ENCODE measurements around the gene CREB3L2.

DNA sequence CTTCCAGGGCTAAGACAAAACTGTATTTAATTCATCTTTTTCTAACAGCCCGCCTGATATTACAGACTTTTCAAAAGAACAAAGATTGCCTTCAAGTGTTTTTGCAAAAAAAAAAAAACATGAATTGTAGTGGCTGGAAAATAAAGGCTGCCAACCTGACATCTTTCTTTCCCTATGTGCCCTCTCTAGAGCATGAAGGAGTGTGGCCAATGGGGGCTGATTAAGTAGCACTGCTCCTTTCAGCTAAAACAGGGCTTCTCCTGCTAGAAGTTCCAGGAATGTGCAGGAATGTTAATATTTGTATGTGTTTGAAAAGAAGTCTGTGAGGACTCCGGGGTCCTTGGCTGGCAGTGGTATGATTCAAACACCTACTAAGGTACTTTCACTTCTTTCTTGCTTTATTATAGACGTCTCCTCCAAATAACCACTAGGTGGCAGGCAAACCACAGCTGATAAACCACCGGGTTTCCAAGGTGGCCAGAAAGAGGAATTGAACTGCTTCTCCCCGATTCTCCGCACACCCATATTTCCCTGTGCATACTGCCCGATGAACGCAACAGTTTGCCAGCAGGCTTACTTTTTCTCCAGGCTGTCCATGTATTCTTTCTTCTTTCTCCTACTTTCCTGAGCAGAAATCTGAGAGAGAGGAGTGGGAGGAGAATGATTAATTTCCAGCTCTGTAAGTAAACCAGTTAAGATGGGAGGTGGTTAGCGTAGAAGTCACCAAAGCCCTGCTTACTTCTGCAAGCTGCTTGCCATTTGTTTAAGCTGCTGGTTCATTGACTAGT lies 98.3 kb downstream of the CREB3L2 start:
- TF ChIP-seq CTCF (IDR thresholded peaks at IDR 0.05) (peak; percentile 69 to 92 (median 88)), POLR2AphosphoS5 (IDR thresholded peaks at IDR 0.05) (no peak), POLR2A (IDR thresholded peaks at IDR 0.05) (no peak), EP300 (IDR thresholded peaks at IDR 0.05) (no peak)
